Colonic mucosa (tissue), 4 donors: ENCODE results near the gene STK33. TPM values are rescaled to one million over a fixed set of nuclear protein-coding genes. Genes with fewer than 3 reads are reported as not detected.

ENCODE experiments used
- DNase-seq: peaks from one replicate; pipeline ENCODE4 v3.0.0-alpha.2; 2020
- H3K27ac ChIP-seq: fragments of 200-600 bp; one replicate; pipeline ENCODE4 v1.8.0; 2021
- H3K27me3 ChIP-seq: fragments of 200-600 bp; one replicate; pipeline ENCODE4 v1.8.0; 2021
- H3K36me3 ChIP-seq: fragments of 200-600 bp; one replicate; pipeline ENCODE4 v1.8.0; 2021
- H3K4me1 ChIP-seq: fragments of 200-600 bp; one replicate; pipeline ENCODE4 v1.8.0; 2021; ENCODE audit warnings: mild to moderate bottlenecking
- H3K4me3 ChIP-seq: fragments of 200-600 bp; one replicate; pipeline ENCODE4 v1.8.0; 2021
- H3K9ac ChIP-seq, 2 donors: one replicate each; pipeline ENCODE4 v1.7.0; 2013; ENCODE audit warnings: control low read depth in 2 of 2, low read depth in 2 of 2, low read length in 2 of 2
- H3K9me3 ChIP-seq: fragments of 200-600 bp; one replicate; pipeline ENCODE4 v1.8.0; 2021
- CTCF ChIP-seq: fragments of 200-600 bp; IDR thresholded peaks from one replicate; pipeline ENCODE4 v1.8.0; 2022; ENCODE audit warnings: antibody characterized with exemption, mild to moderate bottlenecking
- intact Hi-C: fragments of 100-400 bp; cut with DNase I; formaldehyde crosslinking; loops from one replicate; pipeline ENCODE4 v1.14.1; 2022
- total RNA-seq, 2 donors: library from RNA; stranded (reverse); fragmentation: NEBNext Ultra II Directional in 1 of 2; extraction: Animal tissue kit (Norgen Biotek cat#: 25700) in 1 of 2; gene quantifications; one replicate each; pipeline ENCODE4 v1.2.1, GENCODE V29; 2021
- donor health status: healthy.
- donor health status: DM: no; HTN: no; CAD: no.
- donor health status: DM: no; HTN: no; CAD: no.

STK33 gene
- total RNA-seq, 2 donors from 2014 or later = 3.7 to 4.1 TPM

GRCh38 chr11:8370812-8371515 is 223.1 kb downstream of the STK33 start:
- Histone ChIP-seq H3K9ac (no peak overlapping the region), H3K4me3 (no peak overlapping the region), H3K27ac (no peak overlapping the region), H3K27me3 (no peaks in the 10 kb centered on the region), H3K9me3 (no peaks in the 10 kb centered on the region), H3K36me3 (no peaks in the 10 kb centered on the region), H3K4me1 (no peaks in the 10 kb centered on the region)
- TF ChIP-seq CTCF = no peak
- intact Hi-C loops = no loop called here
- no peak for DNase-seq

DNA sequence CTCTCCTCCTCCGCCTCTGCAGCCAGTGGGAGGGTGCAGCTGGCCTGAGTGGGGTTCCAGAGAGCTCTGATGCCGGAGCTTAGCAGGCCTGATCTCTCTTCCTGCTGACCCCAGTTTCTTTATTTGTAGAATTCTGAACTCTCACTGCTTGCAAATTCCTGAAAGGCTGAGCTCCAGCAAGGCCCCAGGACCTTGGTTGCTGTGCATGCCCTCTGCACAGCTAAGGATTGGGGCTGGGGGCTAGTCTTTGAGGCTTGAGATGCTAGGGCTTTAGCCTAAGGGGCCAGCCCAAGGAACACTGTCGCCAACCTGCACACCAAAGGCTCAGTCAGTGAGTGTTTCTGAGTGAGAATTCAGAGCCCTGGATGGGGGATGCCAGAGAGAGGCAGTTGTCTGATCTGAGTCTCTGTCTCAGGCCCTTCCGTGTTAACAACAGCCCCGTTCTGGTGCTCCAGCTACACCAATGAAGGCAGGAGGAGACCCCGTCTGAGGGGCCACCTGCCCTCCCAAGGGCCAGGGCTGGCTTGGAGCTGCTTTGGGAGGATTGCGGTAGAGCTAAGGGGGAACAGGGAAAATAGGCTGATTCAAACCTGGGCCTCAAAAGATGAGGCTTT is 224.3 kb downstream of the STK33 start:
- no peaks in the 10 kb centered on the region for H3K36me3 ChIP-seq
- intact Hi-C loops = no loop called here
- no peak overlapping the region for H3K27ac ChIP-seq
- no peak overlapping the region for H3K9ac ChIP-seq
- H3K4me3 ChIP-seq = no peak overlapping the region
- no peak for DNase-seq
- no peaks in the 10 kb centered on the region for H3K27me3 ChIP-seq
- H3K4me1 ChIP-seq = no peaks in the 10 kb centered on the region
- TF ChIP-seq CTCF = no peak
- no peaks in the 10 kb centered on the region for H3K9me3 ChIP-seq

DNA sequence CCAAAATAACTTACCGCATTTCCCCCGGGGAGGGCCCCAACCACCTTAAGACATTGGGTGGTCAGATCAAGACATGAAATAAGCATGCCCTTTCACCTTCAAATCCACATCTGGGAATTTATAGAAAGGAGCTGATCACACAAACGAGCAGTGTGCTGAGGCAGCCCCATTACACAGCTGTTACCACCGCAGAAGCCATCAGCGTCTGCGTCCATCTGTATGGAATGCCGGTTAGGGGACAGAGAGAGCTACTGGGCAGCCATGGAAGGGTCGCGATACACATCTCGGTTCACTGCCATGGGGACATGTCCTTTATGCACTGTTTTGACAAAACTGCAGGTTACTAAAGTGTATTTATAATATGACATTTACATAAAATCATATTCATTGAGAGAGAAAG is 225.3 kb downstream of the STK33 start:
- no peak for DNase-seq
- H3K4me1 ChIP-seq = no peaks in the 10 kb centered on the region
- H3K9me3 ChIP-seq = no peaks in the 10 kb centered on the region
- intact Hi-C loops = no loop called here
- TF ChIP-seq CTCF = no peak
- H3K9ac ChIP-seq = no peak overlapping the region
- H3K4me3 ChIP-seq = no peak overlapping the region
- H3K36me3 ChIP-seq = no peaks in the 10 kb centered on the region
- H3K27ac ChIP-seq = no peak overlapping the region
- no peaks in the 10 kb centered on the region for H3K27me3 ChIP-seq

- no peak for TF ChIP-seq CTCF
- Histone ChIP-seq H3K4me3 (no peak overlapping the region), H3K9me3 (no peaks in the 10 kb centered on the region), H3K27ac (no peak overlapping the region), H3K4me1 (no peaks in the 10 kb centered on the region), H3K9ac (no peak overlapping the region), H3K27me3 (no peaks in the 10 kb centered on the region), H3K36me3 (no peaks in the 10 kb centered on the region)
- no peak for DNase-seq
- intact Hi-C loops = no loop called here
Measured at GRCh38 chr11:8368194-8368593, 225.8 kb downstream of the STK33 start.

DNA sequence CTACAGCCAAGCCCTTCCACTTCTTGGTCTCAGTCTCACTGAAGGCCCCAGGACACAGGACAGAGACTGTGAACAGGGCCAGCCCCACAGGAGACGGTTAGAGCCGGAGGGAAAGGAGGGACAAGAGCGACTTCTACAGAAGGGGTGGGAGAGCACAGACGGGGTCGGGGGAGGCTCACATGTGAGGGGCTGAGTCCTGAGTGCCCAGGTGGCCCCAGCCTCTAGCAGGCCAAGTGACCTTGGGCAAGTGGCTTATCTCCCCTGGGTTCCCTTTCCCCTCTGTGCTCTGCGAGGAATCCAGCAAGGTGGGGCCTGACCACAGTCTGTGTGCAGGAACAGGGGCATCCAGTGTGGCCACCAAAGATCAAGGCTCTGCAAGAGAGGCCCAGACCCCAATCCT is 227.7 kb downstream of the STK33 start:
- no peak for DNase-seq
- Histone ChIP-seq H3K9ac (no peak overlapping the region), H3K9me3 (no peaks in the 10 kb centered on the region), H3K4me1 (no peaks in the 10 kb centered on the region), H3K4me3 (no peak overlapping the region), H3K27me3 (no peaks in the 10 kb centered on the region), H3K27ac (no peak overlapping the region), H3K36me3 (no peaks in the 10 kb centered on the region)
- TF ChIP-seq CTCF = no peak
- intact Hi-C loops = no loop called here
